NOMO-1 treated with DMSO at 0.1 percent for 48 hours (cell line): ENCODE results near the gene OR6C65.

Experiments
- DNase-seq: peaks from one replicate; lab custom pipeline; 2025; ENCODE audit not compliant: unreplicated experiment; lab: John Stamatoyannopoulos, UW

The OR6C65 gene

GRCh38 chr12:55445357-55445756 lies 45.0 kb downstream of the OR6C65 start:
- DNase-seq, result peak; percentile 56

- DNase-seq, result peak; percentile 80
These were observed 46.0 kb downstream of the OR6C65 start for GRCh38 chr12:55446326-55446725.

- DNase-seq, result no peak
These were observed 48.5 kb downstream of the OR6C65 start for GRCh38 chr12:55448825-55449224.
